Activated CD4-positive, alpha-beta T cell treated with anti-CD3 and anti-CD28 coated beads, Interleukin-2, Interleukin-4, amounts not matched to agents 100 ng/mL and 50 ng/mL, durations not matched to agents 16 hours and 8 hours (primary cell): ENCODE data around the gene SCUBE1.
"Not testable (repeated sequence)": the region's sequence is repeated elsewhere in the genome, so short reads cannot be mapped to it uniquely, and the experiment has no call there.

ENCODE experiments used
- DNase-seq: peaks from one replicate; pipeline ENCODE4 v3.0.0-alpha.2; 2020; ENCODE audit warnings: low spot score

Gene SCUBE1

DNA sequence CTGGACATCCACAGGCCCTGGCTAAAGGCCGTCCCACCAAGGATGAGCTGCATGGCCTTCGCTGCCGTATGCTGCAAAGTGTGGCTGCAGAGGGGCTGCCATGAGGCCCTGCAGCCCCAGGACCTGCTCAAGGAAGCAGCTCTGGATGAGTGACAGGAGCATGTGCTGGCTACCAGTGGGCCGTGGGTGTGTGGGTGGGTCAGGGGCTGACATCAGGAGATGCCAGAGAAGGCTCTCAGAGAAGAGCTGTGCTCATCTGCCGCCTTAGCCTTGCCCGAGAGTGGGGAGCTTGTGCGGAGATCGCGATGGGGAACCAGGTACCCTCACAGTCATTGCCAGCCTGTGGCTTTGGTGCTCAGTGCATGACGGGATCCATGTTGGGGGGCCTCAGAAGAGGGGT is 41.3 kb downstream of the SCUBE1 start:
- DNase-seq, result no peak

DNA sequence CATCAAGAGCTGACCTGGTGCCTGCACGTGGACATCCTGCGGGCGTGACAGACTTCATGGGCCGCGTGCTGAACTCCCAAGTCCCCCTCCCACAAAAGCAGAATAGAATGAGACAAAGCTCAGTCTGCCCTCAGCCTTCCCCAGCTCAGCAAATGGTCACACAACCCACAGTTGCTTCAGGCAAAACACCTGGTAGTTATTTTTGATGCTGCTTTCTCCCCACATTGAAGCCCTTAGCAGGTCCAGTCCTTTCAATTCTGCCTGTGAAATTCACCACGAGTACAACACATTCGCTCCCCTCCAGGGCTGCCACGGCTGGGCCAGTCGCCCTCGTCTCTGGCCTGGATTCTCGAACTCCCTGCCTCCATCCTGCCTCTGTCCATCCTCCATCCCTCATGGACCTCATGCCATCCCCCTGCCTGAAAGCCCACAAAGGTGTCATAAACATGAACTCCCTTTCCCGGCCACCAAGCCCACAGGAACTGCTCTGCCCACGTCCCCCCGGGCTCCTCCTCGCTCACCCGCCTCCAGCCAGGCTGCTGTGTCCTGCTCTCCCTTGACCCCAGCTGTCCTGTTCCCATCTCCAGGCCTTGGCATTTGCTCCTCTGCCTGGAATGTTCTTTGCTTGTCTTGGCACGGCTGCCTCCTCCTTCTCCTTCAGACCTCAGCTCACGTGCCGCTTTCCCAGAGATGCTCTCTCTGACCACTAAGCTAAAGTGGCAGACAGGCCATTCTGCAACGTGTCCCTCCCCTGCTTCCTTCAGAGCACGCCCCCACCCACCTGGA is 42.1 kb downstream of the SCUBE1 start:
- no peak for DNase-seq

DNA sequence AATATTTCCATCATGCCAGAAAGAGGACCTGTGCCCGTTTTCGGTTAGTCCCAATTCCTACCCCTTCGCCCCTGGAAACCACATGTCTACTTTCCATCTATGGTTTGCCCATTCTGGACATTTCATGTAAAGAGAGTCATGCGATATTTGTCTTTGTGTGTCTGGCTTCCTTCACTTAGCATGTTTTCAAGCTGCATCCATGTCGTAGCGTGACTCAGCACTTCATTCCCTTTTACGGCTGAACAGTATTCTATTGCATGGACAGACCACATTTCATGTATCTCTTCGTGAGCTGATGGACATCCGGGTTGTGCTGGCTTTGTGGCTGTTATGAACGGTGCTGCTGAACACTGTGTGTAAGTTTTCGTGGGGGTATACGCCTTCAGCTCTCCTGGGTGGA is 43.4 kb downstream of the SCUBE1 start:
- no peak for DNase-seq

DNA sequence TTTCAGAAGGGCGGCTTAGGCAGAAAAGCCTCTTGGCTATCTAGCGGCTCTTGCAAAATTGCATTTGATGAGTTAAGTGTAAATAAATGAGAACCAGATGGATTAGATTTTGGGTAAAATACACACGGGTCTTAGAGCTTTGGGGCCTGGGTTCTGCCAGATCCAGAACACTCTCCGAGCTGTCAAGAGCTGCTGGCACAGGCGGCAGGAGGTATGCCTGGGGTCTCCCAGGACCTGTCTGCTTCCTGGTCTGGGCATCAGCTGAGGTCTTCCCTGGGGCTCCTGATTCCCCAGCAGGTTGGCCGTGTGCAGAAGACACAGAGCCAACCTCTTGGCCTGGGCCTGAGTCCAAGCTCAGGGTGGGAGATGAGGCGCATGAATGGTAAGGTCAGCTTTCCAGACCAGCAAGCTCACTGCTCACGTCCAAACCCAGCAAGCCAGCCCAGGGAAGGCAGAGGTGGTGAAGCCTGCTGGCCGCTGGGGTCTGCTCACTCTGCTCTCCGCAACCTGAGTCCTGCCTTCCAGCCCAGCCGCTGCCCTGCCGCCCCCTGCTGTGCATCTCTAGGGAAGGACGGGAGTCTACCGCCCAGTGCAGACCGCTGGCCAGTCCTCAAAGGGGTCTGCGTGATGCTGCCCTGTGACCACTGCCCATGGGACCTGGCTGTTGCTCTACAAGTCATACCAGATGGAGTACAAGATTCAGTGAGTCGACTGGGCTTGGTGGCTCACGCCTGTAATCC is 44.9 kb downstream of the SCUBE1 start:
- DNase-seq, result no peak

DNA sequence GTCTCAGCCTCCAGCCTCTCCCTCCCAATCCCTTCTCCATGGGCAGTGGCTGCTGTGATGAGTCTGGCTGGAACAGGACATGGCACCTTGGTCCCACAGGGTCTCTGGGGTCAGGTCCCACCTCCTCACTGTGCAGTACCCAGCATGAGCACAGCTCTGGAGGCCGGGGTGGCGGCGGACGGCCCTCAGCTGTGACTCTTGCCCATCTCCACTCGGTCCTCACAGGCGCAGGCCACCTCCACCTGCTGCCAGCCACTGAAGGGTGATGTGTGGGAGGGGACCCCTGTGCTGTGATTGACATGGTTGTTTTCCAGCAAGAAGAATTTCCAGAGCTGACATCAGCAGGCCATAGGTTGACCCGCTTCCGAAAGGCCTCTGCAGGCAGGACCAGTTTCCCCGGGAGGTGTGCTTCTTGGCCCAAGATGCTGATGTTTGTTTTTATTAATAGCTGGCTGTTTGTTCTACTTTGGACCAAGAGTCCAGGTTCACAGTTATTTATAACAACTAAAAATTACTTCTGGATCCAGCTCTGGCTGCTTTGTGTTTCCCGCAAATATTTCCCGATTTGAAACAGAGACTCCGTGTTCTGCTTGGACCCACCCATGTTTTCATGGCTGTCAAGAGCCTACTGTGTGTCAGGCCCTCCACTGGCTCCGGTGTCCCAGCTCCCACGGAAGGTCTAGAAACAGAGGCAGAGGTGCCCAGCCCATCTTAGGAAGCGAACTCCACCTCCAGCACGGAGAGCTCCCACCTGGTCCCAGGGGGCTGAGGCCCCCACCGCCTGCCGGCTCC is 45.7 kb downstream of the SCUBE1 start:
- no peak for DNase-seq

DNA sequence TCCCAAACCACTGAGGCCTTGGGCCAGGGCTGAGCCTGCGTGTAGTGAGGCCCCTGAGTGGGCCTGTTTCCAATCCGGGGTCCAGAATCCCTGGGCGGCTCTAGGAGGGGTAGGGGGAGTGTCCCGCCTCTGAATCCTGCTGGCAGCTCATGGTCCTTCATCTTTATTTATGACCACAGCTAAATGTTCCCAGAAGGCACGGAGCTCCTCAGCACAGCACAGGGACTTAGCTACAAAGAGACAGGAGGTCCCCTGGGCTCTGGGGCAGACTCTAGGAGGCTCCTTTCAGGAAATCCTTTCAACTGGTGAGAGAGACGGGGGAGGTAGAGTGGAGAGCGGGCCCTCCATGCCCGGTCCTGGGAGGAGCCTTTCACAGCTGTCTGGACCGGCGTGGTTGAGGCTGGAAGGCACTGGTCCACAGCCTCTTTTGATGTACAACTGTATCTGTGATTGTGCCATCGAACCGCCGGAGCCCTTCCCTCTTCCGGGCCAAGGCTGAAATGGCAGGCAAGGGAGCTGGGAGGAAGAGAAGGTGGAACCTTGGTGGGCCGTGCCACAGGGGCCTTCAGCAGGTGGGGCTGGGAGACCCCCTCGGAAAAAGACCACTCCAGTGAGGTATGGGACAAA is 46.8 kb downstream of the SCUBE1 start:
- no peak for DNase-seq

DNA sequence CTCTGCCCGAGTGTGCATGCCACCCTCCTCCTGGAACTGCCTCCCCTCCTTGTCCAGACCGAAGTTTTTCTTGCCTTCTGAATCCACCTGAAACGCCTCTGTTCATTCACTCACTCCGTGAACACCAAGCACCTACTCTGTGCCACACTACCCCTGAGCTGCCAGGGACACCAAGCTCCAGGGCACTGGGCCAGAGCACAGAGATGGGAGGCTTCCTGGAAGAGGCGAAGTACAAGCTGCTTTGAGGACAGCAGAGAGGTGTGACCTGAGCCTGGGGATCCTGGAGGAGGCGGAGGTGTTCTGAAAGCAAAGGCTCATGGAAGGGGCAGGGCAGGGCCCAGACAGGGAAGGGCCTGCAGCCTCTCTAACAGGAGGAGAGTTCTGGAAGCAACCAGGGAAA is 47.5 kb downstream of the SCUBE1 start:
- DNase-seq, result no peak

DNA sequence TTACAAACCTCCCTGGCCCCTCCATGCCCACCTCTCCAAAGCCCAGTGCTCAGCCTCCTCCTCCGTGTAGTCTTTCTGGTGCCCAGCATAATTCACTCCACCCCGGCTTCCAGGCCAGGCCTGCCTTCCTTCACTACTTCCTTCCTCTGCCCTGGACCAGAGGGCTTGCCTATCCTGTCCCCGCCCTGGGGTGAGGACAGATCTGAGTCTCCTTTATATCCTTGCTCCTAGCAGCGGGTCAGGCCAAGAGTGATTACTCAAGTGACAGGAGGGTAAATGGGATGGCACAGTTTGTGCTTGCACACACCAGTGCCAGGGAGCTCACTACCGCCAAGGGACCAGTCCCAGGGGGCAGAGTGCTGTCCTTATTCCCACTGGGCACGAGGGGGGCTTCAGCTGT is 48.0 kb downstream of the SCUBE1 start:
- DNase-seq, result no peak

DNA sequence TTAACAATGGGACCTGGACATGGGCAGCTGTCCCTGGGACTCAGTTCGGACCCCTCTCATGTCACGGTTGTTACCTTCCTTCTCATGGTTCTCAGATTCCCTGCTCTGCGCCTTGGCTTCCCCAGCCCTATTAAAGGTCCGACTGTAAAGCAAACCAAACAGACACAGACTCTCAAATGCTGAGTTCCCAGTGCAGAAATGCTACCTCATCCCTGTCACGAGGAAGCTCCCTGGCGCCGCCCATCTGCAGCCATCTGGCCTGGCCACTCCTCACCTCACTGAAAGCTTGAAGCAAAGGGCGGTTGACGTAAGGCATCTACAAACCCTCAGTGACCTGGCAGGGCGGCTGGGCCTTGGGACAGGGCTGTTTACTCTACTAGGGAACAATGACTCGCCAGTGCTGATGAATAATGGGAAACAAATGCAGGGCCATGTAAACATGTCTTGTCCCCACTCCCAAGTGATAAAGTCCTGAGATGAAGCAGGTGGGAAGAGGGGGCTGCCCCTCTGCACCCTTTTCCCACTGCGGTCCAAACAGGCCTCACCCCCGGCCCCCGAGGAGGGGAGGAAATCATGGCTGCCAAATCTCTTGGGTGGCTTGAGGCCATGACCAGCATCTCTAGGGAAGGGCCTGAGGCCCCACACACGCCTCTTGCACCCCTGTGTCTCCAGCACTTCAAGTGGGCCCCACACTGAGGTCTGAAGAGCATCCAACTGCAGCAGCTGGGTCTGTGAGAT is 49.3 kb downstream of the SCUBE1 start:
- no peak for DNase-seq

DNA sequence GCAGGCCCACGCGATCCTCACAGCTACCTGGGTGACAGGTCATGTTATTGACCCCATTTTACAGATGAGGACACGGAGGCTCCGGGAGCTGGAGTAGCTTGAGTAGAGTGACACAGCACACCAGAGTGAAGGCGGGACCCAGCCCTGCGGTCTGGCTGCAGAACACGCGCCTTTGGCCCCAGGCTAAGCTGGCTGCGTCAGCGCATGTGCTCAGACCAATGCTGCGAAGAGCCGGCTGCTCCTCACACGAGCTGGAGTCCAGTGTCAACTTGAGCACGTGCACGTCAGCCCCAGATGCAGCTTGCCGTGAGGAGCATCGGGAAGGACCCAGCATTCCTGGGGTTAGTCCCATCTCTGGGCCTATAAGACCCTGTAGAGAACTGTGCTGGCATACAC is 49.9 kb downstream of the SCUBE1 start:
- DNase-seq, result no peak

DNA sequence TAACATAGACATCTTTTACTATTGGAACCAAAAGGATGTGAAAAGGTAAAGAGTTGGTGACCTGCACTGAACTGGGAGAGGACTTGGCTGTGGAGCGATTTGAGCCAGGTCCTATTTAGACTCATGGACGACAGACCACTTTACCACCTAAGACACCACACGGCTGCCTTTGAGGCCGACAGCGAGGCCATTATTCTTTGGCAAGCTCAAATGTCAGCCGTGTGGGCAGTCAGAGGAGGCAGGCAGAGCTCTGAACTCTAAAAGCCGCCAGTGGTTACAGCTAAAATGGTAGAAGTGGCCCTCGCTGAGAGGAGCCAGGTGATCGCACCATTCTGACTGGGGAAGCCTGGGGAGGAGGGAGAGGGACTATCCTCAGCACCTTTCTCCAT is 50.5 kb downstream of the SCUBE1 start:
- DNase-seq, result no peak

DNA sequence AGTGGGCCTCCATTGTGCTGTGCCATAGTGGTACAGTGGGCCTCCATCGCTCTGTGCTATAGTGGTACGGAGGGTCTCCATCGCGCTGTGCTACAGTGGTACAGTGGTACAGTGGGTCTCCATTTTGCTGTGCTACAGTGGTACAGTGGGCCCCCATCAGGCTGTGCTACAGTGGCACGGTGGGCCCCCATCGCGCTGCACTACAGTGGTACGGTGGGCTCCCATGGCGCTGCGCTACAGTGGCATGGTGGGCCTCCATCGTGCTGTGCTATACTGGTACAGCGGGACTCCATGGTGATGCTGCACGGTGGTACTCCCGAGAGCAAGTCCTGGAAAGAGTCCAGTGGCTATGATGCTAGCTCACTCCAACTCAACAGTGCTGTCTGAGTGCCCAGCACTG is 51.8 kb downstream of the SCUBE1 start:
- no peak for DNase-seq

DNA sequence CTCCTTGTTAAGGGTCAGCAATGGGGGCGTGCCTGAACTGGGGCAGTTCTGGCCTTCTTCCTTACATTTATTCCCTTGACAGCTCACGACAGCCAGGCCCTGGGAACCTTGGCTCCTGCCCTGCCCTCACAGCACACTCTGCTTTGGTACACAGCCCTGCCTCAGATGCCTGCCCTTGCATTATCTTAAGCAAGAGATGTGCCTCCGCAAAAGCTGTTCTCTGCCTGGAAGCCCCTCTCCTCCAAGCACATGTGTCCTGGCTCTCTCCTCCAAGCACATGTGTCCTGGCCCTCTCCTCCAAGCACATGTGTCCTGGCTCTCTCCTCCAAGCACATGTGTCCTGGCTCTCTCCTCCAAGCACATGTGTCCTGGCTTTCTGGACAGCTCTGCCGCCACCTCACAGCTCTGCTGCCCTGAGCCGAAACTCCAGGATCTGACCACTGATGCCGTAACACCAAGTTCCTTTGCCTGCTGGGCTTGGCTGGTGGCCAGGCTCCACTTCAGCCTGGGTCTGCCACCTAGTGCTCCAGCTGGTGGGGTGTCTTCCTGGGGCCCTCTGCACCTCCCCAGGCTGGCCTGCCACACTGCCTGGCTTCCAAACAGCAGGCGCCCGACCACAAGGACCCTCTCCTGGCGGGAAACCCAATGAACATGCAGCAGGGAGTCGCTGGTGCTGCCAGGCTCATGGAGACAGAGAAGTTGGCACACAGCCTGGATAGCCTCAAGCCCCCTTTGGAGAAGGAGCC is 53.0 kb downstream of the SCUBE1 start:
- no peak for DNase-seq

DNA sequence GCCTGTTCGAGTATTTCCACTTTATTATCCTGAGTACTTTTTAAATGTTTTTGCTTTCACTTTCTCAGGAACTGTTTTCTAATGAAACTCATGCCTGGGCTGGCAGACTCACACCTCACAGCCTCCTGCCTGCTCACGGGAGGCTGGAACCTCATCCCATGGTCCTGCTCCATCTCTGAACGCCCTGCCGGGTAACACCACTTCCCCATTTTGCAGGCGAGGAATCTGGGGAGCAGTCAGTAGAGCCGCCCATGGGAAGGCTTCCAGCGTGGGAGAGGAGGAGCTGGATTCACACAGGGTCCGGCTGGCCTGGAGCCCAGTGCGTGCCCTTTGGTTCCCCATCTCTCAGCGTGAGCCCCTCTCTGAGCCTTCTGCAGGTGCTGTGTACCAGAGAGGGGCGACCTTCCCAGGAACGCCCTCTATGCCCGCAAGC is 53.6 kb downstream of the SCUBE1 start:
- DNase-seq, result no peak

DNA sequence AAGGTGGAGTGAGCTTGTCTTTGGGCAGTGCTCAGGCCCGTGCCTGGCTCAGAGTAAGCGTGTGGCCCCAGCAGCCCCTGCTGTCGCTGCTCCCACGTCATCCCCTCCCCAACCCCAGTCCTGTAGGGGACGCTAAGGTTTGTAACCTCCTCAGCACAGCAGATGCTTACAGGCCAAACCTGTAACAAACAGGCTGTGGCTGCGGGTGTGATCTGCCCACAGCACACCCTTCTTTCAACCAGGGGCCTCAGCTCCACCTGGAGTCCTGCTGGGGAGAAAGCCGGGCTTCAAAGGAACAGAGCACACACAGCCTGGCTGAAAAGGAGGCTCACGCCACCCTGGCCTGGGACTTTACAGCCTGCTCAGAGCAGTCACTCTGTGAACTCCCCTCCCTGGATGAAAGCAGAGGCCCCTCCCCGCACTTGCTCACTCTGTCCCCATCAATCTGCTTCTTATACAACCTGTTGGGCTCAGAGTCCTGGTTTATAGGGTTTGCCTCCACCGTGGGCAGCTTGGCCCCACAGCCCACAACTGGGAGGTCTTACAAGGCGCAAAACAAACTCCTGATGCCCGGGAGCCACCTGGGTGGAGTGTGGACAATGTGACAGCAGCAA is 54.3 kb downstream of the SCUBE1 start:
- DNase-seq, result no peak

DNA sequence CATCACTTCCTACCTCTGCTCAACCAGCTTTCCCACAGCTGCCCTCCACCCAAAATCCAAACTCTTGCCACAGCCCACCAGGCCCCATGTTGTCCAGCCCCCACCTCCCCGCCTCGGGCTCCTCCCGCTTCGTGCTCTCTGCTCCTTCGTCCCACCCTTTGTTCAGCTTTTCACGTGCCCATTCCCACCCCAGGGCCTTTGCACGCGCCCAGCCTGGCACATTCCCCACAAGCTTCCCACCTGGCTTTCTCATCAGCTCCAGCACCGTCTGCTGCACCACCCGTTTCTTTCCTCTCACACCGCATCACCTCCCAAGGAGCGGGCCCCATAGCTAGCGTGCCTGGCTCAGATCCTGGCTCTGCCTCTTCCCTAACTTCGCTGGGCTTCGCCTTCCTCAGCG is 54.8 kb downstream of the SCUBE1 start:
- DNase-seq, result no peak

DNA sequence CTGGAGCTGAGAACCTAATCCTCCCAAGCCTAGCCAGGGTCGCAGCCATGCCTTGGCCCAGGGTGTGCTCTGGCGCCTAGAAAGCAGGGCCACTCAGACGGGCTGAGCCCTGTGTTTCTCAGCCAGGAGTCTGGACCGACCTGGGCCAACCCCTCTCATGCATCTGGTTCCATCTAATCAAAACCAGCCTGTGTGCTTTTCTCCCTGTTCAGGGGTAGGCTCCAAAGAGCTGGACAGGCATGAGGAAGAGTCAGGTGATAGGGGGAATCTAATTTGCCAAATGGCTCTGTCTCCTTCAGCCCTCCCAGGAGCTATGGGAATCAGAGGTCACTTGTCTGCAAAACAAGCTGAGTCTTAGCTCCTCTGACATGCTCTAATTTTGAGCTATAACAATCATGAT is 55.7 kb downstream of the SCUBE1 start:
- DNase-seq, result no peak

DNA sequence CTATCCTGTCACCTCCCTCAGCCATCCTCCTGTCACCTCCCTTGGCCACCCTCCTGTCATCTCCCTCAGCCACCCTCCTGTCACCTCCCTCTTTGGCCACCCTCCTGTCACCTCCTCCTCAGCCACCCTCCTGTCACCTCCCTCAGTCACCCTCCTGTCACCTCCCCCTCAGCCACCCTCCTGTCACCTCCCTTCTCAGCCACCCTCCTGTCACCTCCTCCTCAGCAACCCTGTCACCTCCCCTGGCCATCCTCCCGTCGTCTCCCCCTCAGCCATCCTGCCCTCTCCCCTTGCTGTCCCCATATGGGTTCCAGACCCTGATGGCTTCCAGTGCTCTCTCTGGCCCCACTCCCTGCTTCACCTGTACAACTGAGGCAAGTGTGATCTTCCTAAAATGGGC is 61.8 kb downstream of the SCUBE1 start:
- no peak for DNase-seq

DNA sequence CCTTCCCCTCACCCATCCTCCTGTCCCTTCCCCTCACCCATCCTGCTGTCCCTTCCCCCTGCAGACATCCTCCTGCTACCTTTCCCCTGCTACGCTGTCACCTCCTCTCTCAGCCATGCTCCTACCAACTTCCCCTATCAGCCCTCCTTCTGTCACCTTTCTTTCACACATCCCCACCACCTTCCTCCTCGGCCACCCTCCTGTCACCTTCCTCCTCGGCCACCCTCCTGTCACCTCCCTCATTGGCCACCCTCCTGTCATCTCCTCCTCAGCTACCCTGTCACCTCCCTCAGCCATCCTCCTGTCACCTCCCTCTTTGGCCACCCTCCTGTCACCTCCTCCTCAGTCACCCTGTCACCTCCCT is 62.7 kb downstream of the SCUBE1 start:
- not testable (repeated sequence) for DNase-seq

DNA sequence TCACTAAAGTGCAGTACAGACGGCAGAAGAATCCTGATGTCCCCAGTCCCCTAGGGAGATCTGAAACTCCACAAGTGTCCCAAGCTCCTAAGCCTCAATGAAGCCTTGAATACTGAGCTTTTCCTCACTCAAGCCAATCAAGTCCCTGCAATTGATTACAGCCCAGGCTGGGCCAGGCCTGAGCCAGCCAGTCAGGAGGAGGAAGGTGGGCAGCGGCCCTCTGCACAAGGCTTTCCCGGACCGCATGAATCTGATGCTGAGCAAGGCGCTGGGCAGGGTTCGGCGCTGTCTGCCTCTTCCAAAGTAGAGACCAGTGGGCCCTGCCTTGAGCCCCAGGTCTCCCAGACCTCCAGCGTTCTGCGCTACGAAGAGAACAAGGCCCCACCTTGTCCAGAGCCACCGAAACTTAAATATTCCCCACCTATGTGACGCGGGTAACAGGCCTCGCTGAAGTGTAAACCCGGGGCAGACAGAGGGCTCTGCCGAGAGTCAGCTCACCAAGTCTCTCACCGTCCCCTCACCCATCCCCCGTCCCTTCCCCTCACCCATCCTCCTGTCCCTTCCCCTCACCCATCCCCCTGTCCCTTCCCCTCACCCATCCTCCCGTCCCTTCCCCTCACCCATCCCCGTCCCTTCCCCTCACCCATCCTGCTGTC is 63.2 kb downstream of the SCUBE1 start:
- DNase-seq, result no peak
